ENCODE data around the gene MPDZ. TPM values are rescaled to one million over a fixed set of nuclear protein-coding genes. Genes with fewer than 3 reads are reported as not detected.

Gene MPDZ
- total and polyA plus RNA-seq, 2 experiments from 2014 or later = 33.0 to 43.1 TPM

DNA sequence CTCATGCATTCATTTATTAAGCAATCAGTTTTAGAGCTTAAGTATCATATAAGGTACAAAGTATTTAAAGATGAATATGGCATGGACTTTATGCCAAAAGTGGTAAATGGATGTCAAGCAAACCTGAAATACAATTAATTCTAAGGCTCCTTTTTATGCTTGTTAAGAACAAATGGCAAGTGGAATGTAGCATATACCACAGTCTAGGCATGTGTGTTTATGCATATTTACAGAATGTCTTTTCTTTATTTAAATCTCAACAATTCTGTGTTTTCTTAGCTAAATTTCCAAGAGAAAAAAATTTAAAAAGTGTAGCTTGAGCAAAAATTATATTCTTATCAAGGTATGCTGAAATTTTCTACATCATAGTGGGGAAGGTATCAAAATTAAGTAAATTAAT lies 39.8 kb downstream of the MPDZ start (continued):
- TF ChIP-seq, protein P1, sequence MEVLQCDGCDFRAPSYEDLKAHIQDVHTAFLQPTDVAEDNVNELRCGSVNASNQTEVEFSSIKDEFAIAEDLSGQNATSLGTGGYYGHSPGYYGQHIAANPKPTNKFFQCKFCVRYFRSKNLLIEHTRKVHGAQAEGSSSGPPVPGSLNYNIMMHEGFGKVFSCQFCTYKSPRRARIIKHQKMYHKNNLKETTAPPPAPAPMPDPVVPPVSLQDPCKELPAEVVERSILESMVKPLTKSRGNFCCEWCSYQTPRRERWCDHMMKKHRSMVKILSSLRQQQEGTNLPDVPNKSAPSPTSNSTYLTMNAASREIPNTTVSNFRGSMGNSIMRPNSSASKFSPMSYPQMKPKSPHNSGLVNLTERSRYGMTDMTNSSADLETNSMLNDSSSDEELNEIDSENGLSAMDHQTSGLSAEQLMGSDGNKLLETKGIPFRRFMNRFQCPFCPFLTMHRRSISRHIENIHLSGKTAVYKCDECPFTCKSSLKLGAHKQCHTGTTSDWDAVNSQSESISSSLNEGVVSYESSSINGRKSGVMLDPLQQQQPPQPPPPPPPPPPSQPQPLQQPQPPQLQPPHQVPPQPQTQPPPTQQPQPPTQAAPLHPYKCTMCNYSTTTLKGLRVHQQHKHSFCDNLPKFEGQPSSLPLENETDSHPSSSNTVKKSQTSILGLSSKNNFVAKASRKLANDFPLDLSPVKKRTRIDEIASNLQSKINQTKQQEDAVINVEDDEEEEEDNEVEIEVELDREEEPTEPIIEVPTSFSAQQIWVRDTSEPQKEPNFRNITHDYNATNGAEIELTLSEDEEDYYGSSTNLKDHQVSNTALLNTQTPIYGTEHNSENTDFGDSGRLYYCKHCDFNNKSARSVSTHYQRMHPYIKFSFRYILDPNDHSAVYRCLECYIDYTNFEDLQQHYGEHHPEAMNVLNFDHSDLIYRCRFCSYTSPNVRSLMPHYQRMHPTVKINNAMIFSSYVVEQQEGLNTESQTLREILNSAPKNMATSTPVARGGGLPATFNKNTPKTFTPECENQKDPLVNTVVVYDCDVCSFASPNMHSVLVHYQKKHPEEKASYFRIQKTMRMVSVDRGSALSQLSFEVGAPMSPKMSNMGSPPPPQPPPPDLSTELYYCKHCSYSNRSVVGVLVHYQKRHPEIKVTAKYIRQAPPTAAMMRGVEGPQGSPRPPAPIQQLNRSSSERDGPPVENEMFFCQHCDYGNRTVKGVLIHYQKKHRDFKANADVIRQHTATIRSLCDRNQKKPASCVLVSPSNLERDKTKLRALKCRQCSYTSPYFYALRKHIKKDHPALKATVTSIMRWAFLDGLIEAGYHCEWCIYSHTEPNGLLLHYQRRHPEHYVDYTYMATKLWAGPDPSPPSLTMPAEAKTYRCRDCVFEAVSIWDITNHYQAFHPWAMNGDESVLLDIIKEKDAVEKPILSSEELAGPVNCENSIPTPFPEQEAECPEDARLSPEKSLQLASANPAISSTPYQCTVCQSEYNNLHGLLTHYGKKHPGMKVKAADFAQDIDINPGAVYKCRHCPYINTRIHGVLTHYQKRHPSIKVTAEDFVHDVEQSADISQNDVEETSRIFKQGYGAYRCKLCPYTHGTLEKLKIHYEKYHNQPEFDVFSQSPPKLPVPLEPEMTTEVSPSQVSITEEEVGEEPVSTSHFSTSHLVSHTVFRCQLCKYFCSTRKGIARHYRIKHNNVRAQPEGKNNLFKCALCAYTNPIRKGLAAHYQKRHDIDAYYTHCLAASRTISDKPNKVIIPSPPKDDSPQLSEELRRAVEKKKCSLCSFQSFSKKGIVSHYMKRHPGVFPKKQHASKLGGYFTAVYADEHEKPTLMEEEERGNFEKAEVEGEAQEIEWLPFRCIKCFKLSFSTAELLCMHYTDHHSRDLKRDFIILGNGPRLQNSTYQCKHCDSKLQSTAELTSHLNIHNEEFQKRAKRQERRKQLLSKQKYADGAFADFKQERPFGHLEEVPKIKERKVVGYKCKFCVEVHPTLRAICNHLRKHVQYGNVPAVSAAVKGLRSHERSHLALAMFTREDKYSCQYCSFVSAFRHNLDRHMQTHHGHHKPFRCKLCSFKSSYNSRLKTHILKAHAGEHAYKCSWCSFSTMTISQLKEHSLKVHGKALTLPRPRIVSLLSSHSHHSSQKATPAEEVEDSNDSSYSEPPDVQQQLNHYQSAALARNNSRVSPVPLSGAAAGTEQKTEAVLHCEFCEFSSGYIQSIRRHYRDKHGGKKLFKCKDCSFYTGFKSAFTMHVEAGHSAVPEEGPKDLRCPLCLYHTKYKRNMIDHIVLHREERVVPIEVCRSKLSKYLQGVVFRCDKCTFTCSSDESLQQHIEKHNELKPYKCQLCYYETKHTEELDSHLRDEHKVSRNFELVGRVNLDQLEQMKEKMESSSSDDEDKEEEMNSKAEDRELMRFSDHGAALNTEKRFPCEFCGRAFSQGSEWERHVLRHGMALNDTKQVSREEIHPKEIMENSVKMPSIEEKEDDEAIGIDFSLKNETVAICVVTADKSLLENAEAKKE (CRISPR knock-in tag; IDR thresholded peaks at IDR 0.05) = no peak
- no peak for TF ChIP-seq POLR2AphosphoS5 (IDR thresholded peaks at IDR 0.05; ENCODE audit: low read depth)
- TF ChIP-seq CREB1 (CRISPR knock-in tag; IDR thresholded peaks at IDR 0.05; ENCODE audit: low read depth) = no peak

DNA sequence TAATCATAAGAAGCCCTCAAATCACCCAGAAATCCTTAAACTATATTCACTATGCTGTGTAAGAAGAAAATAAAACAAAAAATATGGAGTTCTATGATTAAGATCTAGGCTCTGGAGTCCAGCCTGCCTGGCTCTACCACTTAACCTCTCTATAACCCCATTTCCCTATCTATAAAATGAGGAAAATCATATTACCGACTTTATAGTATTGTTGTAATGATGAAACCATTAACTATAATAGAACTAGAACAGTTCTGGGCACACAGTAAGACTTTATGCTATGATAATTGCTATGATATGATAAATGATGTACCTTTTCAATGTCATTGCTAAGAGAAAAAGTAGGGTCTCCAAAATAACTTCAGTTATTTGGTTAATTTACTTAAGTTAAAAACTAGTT lies 40.3 kb downstream of the MPDZ start:
- H4K20me1 ChIP-seq (replicated peaks; ENCODE audit: insufficient read depth) = no peaks in the 10 kb centered on the region
- H3K4me2 ChIP-seq = no peak overlapping the region
- Mint-ChIP-seq H3K4me1 (no peaks in the 10 kb centered on the region), H3K9me3 (no peaks in the 10 kb centered on the region), H3K27me3 (ENCODE audit: insufficient read depth, low read depth, poor library complexity) (no peaks in the 10 kb centered on the region), H3K27ac (no peak overlapping the region), H3K4me3 (no peak overlapping the region), H3K36me3 (ENCODE audit: low read depth) (no peaks in the 10 kb centered on the region; the same call in 2 of the 3 replicates)
- no peaks in the 10 kb centered on the region for H3K79me2 ChIP-seq (replicated peaks; ENCODE audit: insufficient read depth)
- TF ChIP-seq, protein P2, sequence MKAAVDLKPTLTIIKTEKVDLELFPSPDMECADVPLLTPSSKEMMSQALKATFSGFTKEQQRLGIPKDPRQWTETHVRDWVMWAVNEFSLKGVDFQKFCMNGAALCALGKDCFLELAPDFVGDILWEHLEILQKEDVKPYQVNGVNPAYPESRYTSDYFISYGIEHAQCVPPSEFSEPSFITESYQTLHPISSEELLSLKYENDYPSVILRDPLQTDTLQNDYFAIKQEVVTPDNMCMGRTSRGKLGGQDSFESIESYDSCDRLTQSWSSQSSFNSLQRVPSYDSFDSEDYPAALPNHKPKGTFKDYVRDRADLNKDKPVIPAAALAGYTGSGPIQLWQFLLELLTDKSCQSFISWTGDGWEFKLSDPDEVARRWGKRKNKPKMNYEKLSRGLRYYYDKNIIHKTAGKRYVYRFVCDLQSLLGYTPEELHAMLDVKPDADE (IDR thresholded peaks at IDR 0.05) = no peak
- no peak for TF ChIP-seq CREB1 (CRISPR knock-in tag; IDR thresholded peaks at IDR 0.05; ENCODE audit: low read depth)
- DNase-seq (ENCODE audit: low spot score) (no peak), ATAC-seq (no peak)
- no peaks in the 10 kb centered on the region for H3K4me1 ChIP-seq (ENCODE audit: insufficient read depth)
- H3K4me3 ChIP-seq = no peak overlapping the region
- H3F3A ChIP-seq (replicated peaks; ENCODE audit: low read depth) = no peaks in the 10 kb centered on the region
- no peaks in the 10 kb centered on the region for H3K27me3 ChIP-seq (ENCODE audit: insufficient read depth)
- no peak overlapping the region for H3K27ac ChIP-seq (ENCODE audit: low read depth)
- no peaks in the 10 kb centered on the region for H3K36me3 ChIP-seq (ENCODE audit: insufficient read depth)
- H3K9me2 ChIP-seq (ENCODE audit: insufficient read depth) = no peaks in the 10 kb centered on the region
- no peak overlapping the region for H2AFZ ChIP-seq

All from GM23338 (cell line).